ENCODE data around the gene RFK.

The RFK gene

GRCh38 chr9:76405868-76406267 lies 11.6 kb upstream of the RFK start:
- no peak for DNase-seq

- no peak for DNase-seq
These were observed 11.1 kb upstream of the RFK start for GRCh38 chr9:76405340-76405739.

DNA sequence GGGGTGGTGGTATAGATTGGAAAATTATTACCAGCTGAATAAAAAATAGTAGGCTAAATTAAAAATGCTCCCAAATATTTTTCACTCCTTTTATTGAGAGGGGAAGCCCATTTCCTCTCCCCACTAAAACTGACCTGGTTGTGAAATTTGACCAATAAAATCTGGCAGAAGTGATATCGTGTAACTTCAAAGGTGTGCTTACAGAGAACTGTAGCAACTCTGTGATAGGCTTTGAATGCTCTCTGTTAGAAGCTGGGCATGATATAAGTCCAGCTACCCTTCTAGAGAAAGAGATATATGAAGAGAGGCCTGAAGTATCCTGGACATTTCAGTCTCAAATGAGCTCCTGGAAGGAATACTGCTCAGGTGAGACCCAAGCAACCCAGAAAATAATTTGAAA lies 10.2 kb upstream of the RFK start:
- DNase-seq = no peak

- DNase-seq = peak; percentile 86
These were observed 9.1 kb upstream of the RFK start for GRCh38 chr9:76403352-76403751.

GRCh38 chr9:76401580-76402354 lies 7.5 kb upstream of the RFK start:
- peak; percentile 64 for DNase-seq

DNA sequence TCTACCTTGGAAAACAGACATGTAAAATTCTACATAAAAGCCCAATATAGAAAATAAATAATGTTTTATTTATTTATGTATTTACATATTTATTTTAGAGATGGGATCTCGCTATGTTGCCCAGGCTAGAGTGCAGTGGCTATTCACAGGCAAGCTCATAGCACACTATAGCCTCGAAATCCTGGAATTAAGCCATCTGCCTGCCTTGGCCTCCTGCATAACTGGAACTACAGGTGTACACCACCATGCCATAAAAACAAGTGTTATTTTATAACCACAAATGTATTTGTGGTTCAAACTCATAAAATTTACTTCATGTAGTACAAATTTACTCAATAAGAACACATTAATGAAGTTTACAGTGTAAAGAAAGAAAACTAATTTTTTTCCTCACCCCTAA lies 7.0 kb upstream of the RFK start:
- DNase-seq = no peak

DNA sequence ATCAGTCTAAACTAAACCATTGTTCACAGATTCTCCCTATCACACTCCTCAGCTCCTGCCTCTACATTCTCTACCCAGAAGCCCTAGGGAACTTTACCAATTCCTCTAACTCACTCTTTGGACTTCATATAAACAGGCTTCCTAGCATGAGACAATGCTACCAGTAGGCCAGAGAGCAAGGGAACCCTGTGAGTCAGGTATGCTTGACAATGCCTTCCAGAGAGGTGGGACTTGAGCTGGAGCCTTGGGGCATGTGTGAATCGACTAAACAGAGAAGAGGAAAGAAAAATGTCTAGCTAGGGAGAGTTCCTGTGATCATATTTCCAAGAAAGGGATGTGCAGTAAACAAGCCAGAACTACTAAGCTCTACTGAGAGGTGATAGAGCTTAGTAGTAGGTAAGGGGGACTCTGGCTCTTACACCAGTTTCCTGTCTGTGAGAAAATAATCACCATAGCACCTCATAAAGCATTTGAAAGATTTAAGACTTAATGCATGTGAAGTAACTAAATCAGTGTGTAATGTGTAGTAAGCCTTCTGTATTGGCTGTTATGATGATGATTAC lies 6.4 kb upstream of the RFK start:
- no peak for DNase-seq

- DNase-seq = no peak
These were observed 5.6 kb upstream of the RFK start for GRCh38 chr9:76399856-76400255.

- DNase-seq = no peak
These were observed 2.4 kb upstream of the RFK start for GRCh38 chr9:76396597-76396996.

- DNase-seq = no peak
These were observed 1.9 kb upstream of the RFK start for GRCh38 chr9:76396144-76396543.

DNA sequence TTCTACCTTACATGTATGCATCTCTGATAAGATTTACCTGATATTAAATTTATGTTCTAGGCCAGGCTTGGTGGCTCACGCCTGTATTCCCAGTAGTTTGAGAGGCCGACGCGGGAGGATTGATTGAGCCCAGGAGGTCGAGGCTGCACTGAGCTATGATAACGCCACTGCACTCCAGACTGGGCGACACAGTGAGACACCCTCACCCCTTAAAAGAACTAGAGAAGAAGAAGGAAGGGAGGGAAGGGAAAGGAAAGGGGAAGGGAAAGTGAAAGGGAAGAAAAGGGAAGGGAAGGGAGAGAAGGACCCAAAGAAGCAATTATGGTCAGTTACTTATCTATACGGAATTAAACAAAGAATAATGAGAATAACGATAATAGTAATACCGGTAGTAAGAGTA lies 1.2 kb upstream of the RFK start:
- DNase-seq = no peak

- DNase-seq = peak; percentile 58
These were observed 680 bp upstream of the RFK start for GRCh38 chr9:76394960-76395252.

- DNase-seq = no peak
These were observed 3.6 kb downstream of the RFK start for GRCh38 chr9:76390656-76391055.

GRCh38 chr9:76379494-76379893 lies 14.7 kb downstream of the RFK start:
- DNase-seq = no peak

DNA sequence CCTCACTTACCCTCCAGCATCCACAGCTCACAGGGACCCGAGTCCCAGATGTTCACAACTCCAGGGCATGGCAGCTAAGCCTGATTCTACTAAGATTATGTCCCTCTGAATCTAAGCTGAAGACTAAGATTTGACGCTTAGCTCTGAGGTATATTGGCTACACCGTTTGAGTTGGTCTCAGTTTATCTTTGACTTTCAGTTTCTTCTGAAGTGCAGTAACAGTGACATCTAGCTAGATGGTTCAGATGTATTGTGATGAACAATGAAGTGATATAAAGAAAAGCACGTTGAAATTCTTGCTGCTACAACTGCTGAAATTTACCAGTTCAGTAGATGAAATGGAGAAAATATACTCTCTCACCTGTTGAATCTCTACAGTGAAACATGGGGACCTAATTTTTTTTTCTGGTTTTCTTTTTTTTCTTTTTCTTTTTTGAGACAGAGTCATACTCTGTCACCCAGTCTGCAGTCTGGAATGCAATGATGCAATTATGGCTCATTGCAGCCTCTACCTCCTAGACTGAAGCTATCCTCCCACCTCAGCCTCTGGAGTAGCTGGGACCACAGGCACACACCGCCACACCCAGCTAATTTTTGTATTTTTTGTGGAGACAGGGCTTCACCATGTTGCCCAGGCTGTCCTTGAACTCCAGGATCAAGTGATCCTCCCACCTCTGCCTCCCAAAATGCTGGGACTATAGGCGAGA lies 15.7 kb downstream of the RFK start:
- no peak for DNase-seq

- no peak for DNase-seq
These were observed 16.4 kb downstream of the RFK start for GRCh38 chr9:76377791-76378190.

DNA sequence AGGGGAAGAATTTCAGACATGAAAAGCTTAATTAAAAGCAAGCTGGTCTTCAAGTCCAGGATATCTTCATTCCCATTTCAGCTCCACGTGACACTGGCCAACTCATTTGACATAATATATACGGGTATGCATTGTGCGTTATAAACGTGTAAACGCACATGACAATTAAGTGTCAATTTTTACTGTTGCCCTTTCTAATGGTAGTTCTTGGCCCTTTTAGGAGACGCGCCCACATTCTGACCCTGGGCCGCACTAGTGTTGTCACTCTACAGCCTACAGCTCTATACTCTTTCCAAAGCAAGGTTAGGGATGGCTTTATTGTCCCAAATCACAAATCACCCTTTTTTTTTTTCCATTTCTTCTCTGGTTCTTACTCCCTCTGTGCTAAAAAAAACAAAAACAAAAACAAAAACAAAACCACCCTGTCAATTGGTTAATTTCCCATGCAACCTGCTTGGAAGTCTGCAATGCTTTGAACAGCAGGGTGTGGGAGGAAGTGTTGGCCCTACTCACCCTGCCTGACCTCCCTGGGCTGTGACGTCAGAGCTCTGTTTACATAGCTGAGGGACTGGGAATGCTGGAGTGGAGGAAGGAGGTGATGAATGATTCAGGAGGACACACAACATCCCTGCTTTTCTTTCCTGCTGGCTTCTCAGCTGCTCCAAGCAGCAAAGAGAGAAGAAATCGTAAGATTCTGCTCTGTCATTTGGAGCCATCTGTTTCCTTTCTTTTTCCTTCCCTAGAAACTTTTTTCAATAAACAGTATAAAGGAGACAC lies 19.3 kb downstream of the RFK start:
- DNase-seq = peak; percentile 89

- no peak for DNase-seq
These were observed 20.3 kb downstream of the RFK start for GRCh38 chr9:76373784-76374474.

DNA sequence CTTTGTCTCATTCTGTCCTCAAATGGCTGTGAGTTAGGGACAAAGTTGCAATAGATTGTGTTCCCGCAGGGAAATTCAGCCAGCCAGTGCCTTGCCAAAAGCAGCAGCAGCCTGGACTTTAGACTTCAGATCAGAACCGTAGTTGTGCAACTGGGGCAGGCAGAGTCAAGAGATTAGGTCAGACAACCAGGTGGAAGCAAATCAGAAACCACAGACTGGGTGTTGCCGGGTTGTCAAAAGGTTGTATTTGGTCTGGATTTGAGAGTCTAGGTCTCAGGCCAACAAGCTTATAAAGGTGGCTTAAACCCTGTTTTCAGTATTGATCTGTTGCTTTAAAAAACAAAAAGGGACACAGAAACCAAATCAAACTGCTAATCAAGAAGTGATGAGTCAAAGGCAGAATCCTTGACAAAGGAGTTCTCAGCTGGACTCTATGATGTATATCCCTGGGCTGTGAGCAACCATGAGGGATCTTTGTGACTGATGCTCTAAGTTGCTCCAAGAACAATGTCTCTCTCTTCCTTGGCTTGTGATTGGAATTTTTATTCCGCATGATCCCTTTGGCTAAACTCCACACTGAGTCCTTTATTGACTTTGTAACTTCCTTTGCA lies 20.9 kb downstream of the RFK start:
- DNase-seq = peak; percentile 43

GRCh38 chr9:76372336-76372735 lies 21.9 kb downstream of the RFK start:
- DNase-seq = no peak

GRCh38 chr9:76371901-76372300 lies 22.3 kb downstream of the RFK start:
- DNase-seq = peak; percentile 86

- no peak for DNase-seq
These were observed 23.7 kb downstream of the RFK start for GRCh38 chr9:76370396-76371023.

Measured in fibroblast of skin of back (primary cell).